ENCODE results near the gene TLR7. TPM values are rescaled to one million over a fixed set of nuclear protein-coding genes. Genes with fewer than 3 reads are reported as not detected.
A peak's percentile ranks its signal among the peaks of the same experiment; 100 is the strongest.

Gene TLR7
- total RNA-seq, 2 donors from 2014 or later, result 0.57 to 1.6 TPM

DNA sequence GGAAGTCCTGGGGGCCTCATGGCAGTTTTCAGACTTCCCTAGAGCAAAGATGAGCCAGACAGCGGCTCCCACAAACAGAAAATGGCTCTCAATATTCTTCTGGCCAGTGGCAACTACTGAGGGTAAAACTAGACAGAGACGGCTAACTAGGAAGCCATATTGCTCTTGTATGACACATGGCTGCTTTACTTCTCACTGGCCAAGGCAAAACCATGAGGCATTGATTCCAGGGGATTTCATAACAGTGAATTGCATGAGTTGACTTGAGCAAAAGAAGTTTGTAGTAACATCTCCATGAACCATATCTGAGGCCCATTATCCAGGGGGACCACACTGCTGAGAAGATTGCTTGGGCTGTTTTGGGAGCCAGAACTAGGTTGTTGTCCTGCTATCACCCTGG lies 25.8 kb downstream of the TLR7 start:
- Histone ChIP-seq H3K9me3 (no peaks in the 10 kb centered on the region), H3K36me3 (no peaks in the 10 kb centered on the region), H3K27ac (no peak overlapping the region), H3K4me1 (replicated peaks) (no peaks in the 10 kb centered on the region), H3K4me3 (no peak overlapping the region), H3K27me3 (replicated peaks; ENCODE audit: insufficient read depth) (no peaks in the 10 kb centered on the region)
- 89% methylated on average over 2 of the region's 2 CpGs for WGBS
- TF ChIP-seq POLR2AphosphoS5 (IDR thresholded peaks at IDR 0.05) (no peak), CTCF (IDR thresholded peaks at IDR 0.05) (no peak), POLR2A (IDR thresholded peaks at IDR 0.05) (no peak)
- DNase-seq (ENCODE audit: low spot score), result no peak
- intact Hi-C loops (cut with DNase I), result loop anchor here (5.0 kb wide), 1 partner anchor 75 kb away; no protein-coding TSS in a partner anchor

- Histone ChIP-seq H3K4me1 (replicated peaks) (no peaks in the 10 kb centered on the region), H3K27me3 (replicated peaks; ENCODE audit: insufficient read depth) (no peaks in the 10 kb centered on the region), H3K9me3 (no peaks in the 10 kb centered on the region), H3K36me3 (no peaks in the 10 kb centered on the region), H3K4me3 (no peak overlapping the region), H3K27ac (no peak overlapping the region)
- DNase-seq (ENCODE audit: low spot score), result peak; percentile 12
- intact Hi-C loops (cut with DNase I), result loop anchor here (5.0 kb wide), 1 partner anchor 77 kb away; no protein-coding TSS in a partner anchor
- peak; percentile 18 to 58 (median 46) for TF ChIP-seq CTCF (IDR thresholded peaks at IDR 0.05)
- no peak for TF ChIP-seq POLR2AphosphoS5 (IDR thresholded peaks at IDR 0.05)
- WGBS, result 49% methylated on average over 12 of the region's 12 CpGs
These were observed 27.5 kb downstream of the TLR7 start for GRCh38 chrX:12894074-12895030.

DNA sequence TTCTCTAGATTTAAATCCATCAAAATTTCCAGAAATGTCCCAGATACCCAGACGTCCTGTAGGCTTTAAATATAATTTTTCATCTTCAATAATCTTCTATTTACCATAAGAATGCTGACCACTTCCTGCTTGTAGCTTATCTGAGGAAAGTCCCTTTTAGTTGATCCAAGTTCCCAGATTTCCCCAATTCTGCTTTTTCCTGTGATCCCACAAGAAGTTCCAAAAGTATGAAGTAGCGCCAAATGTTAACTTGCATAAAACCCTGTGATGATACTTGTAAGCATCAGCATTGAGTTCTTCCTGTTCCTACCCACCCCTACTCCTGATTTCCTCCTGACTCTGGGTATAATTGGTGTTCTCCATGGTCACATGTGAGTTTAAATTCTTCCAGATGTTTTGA lies 29.0 kb downstream of the TLR7 start:
- H3K4me1 ChIP-seq (replicated peaks), result no peaks in the 10 kb centered on the region
- no peak overlapping the region for H3K27ac ChIP-seq
- DNase-seq (ENCODE audit: low spot score), result no peak
- 62% methylated on average over 2 of the region's 2 CpGs for WGBS
- no peaks in the 10 kb centered on the region for H3K36me3 ChIP-seq
- H3K9me3 ChIP-seq, result no peaks in the 10 kb centered on the region
- intact Hi-C loops (cut with DNase I), result no loop called here
- no peak for TF ChIP-seq POLR2AphosphoS5 (IDR thresholded peaks at IDR 0.05)
- H3K4me3 ChIP-seq, result no peak overlapping the region
- no peaks in the 10 kb centered on the region for H3K27me3 ChIP-seq (replicated peaks; ENCODE audit: insufficient read depth)

GRCh38 chrX:12896935-12897334 lies 30.1 kb downstream of the TLR7 start:
- intact Hi-C loops (cut with DNase I), result no loop called here
- 92% methylated on average over 4 of the region's 4 CpGs for WGBS
- H3K36me3 ChIP-seq, result no peaks in the 10 kb centered on the region
- H3K27ac ChIP-seq, result no peak overlapping the region
- DNase-seq (ENCODE audit: low spot score), result no peak
- no peaks in the 10 kb centered on the region for H3K9me3 ChIP-seq
- TF ChIP-seq CTCF (IDR thresholded peaks at IDR 0.05) (no peak), POLR2AphosphoS5 (IDR thresholded peaks at IDR 0.05) (no peak), POLR2A (IDR thresholded peaks at IDR 0.05) (no peak)
- H3K4me3 ChIP-seq, result no peak overlapping the region
- no peaks in the 10 kb centered on the region for H3K27me3 ChIP-seq (replicated peaks; ENCODE audit: insufficient read depth)
- H3K4me1 ChIP-seq (replicated peaks), result no peaks in the 10 kb centered on the region

DNA sequence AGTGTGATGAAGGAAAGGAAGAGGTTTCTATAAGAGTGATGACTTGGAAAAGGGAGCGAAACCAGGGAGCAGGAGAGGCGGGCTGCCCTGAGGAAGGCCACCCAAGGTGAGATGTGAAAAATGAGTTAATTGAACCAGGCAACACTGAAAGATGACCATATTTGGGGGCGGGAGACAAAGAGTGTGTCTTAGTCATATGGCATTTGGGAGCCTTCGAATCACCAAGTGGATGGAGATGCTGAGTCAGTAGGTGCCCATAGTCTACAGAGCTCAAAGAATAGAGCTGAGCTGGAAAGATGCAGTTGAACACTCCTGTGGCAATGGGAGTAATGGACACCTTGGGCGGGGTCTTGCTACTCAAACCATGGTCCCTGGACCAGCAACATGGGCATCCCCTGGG lies 31.2 kb downstream of the TLR7 start:
- Histone ChIP-seq H3K9me3 (no peaks in the 10 kb centered on the region), H3K4me3 (no peak overlapping the region), H3K27me3 (replicated peaks; ENCODE audit: insufficient read depth) (no peaks in the 10 kb centered on the region), H3K36me3 (no peaks in the 10 kb centered on the region), H3K4me1 (replicated peaks) (no peaks in the 10 kb centered on the region), H3K27ac (no peak overlapping the region)
- TF ChIP-seq POLR2AphosphoS5 (IDR thresholded peaks at IDR 0.05), result no peak
- no peak for TF ChIP-seq CTCF (IDR thresholded peaks at IDR 0.05)
- no peak for TF ChIP-seq POLR2A (IDR thresholded peaks at IDR 0.05)
- 88% methylated on average over 5 of the region's 5 CpGs for WGBS
- no peak for DNase-seq (ENCODE audit: low spot score)
- intact Hi-C loops (cut with DNase I), result no loop called here
